Activated T-cell treated with anti-CD3 and anti-CD28 coated beads for 1 hour (primary cell): ENCODE measurements around the gene NUCB1.
"Not testable (repeated sequence)": the region's sequence is repeated elsewhere in the genome, so short reads cannot be mapped to it uniquely, and the experiment has no call there.

Experiments used
- DNase-seq: peaks from one replicate; pipeline ENCODE4 v3.0.0-alpha.2; 2020; ENCODE audit warnings: low read depth

The NUCB1 gene

GRCh38 chr19:48874303-48875135 lies 25.6 kb upstream of the NUCB1 start:
- DNase-seq: no peak

GRCh38 chr19:48876043-48876981 lies 23.8 kb upstream of the NUCB1 start:
- DNase-seq: not testable (repeated sequence)

GRCh38 chr19:48877855-48878195 lies 22.3 kb upstream of the NUCB1 start:
- DNase-seq: no peak

- DNase-seq: no peak
Measured at GRCh38 chr19:48878196-48879024, 21.7 kb upstream of the NUCB1 start.

- DNase-seq: no peak
Measured at GRCh38 chr19:48879025-48879637, 21.0 kb upstream of the NUCB1 start.

- not testable (repeated sequence) for DNase-seq
Measured at GRCh38 chr19:48879696-48880095, 20.4 kb upstream of the NUCB1 start.

- no peak for DNase-seq
Measured at GRCh38 chr19:48881741-48882657, 18.1 kb upstream of the NUCB1 start.

GRCh38 chr19:48883726-48884125 lies 16.4 kb upstream of the NUCB1 start:
- DNase-seq: no peak

GRCh38 chr19:48887861-48888612 lies 12.1 kb upstream of the NUCB1 start:
- DNase-seq: no peak

GRCh38 chr19:48889496-48889895 lies 10.6 kb upstream of the NUCB1 start:
- not testable (repeated sequence) for DNase-seq

- no peak for DNase-seq
Measured at GRCh38 chr19:48890551-48890950, 9.6 kb upstream of the NUCB1 start.

GRCh38 chr19:48895226-48895625 lies 4.9 kb upstream of the NUCB1 start:
- DNase-seq: no peak

GRCh38 chr19:48896191-48896720 lies 3.9 kb upstream of the NUCB1 start:
- no peak for DNase-seq

- no peak for DNase-seq
Measured at GRCh38 chr19:48897181-48897580, 2.9 kb upstream of the NUCB1 start.

- DNase-seq: not testable (repeated sequence)
Measured at GRCh38 chr19:48899386-48899749, 744 bp upstream of the NUCB1 start.

GRCh38 chr19:48900477-48901406 lies 630 bp downstream of the NUCB1 start:
- DNase-seq: no peak

GRCh38 chr19:48902291-48902690 lies 2.2 kb downstream of the NUCB1 start:
- DNase-seq: not testable (repeated sequence)

GRCh38 chr19:48903788-48904187 lies 3.7 kb downstream of the NUCB1 start:
- DNase-seq: not testable (repeated sequence)
